B cell (primary cell): ENCODE results near the gene FERMT3. TPM values are rescaled to one million over a fixed set of nuclear protein-coding genes. Genes with fewer than 3 reads are reported as not detected.

ENCODE experiments used
- ATAC-seq: fragments of 200-7000 bp; cut with Tn5 transposase; one replicate; pipeline ENCODE4 v1.10.0; 2021; ENCODE audit warnings: low read depth, mild to moderate bottlenecking, moderate number of reproducible peaks, moderate library complexity
- CTCF ChIA-PET: fragments of 350-600 bp; sonication (Branson Sonifier 250); formaldehyde crosslinking; loops from one replicate; lab custom pipeline; 2021; ENCODE audit warnings: antibody characterized with exemption, inconsistent platforms; lab: Charles Lee
- POLR2A ChIA-PET: fragments of 350-600 bp; sonication (Branson Sonifier 250); formaldehyde crosslinking; loops from one replicate; lab custom pipeline; 2021; ENCODE audit warnings: antibody characterized with exemption; lab: Charles Lee
- DNase-seq: peaks from one replicate; pipeline ENCODE4 v3.0.0; 2013
- H2AFZ ChIP-seq: 2 replicates; pipeline ENCODE4 v1.6.1; 2012; ENCODE audit warnings: mild to moderate bottlenecking, low read depth, low read length; ENCODE audit not compliant: insufficient read depth, poor library complexity, severe bottlenecking
- H3K27ac ChIP-seq, 2 donors: 1 replicate in 1 of 2; 2 replicates in 1 of 2; pipeline ENCODE4 v1.5.1; 2012 to 2013; ENCODE audit warnings: low read length in 2 of 2, mild to moderate bottlenecking in 2 of 2, moderate library complexity in 1 of 2
- H3K27me3 ChIP-seq, 4 experiments: fragments of 200-600 bp in 1 of 4; sonication (generic) in 1 of 4; replicated peaks in 1 of 4; 1 replicate in 2 of 4; 2 replicates in 2 of 4; pipeline versions ENCODE4 v1.6.1 to v1.7.0; 2013 to 2016; ENCODE audit warnings: low read length in 3 of 4, mild to moderate bottlenecking in 2 of 4, mixed read lengths in 1 of 4, moderate library complexity in 1 of 4; ENCODE audit not compliant: insufficient read depth in 4 of 4, control insufficient read depth in 3 of 4; ENCODE audit errors: control extremely low read depth in 1 of 4
- H3K36me3 ChIP-seq, 2 experiments: replicated peaks in 1 of 2; 1 replicate in 1 of 2; 2 replicates in 1 of 2; pipeline versions ENCODE4 v1.6.1 to v1.7.1; 2013; ENCODE audit warnings: low read length in 1 of 2; ENCODE audit not compliant: insufficient read depth in 2 of 2, control insufficient read depth in 1 of 2; ENCODE audit errors: control extremely low read depth in 1 of 2, extremely low read depth in 1 of 2
- H3K4me1 ChIP-seq, 2 donors: fragments of 200-600 bp in 1 of 2; sonication (generic) in 1 of 2; 1 replicate in 1 of 2; 2 replicates in 1 of 2; pipeline versions ENCODE4 v1.5.1 to v1.6.1; 2013 to 2017; ENCODE audit warnings: low read length in 2 of 2; ENCODE audit not compliant: control insufficient read depth in 2 of 2, insufficient read depth in 2 of 2
- H3K4me2 ChIP-seq: replicated peaks from 2 replicates; pipeline ENCODE3; 2012; ENCODE audit warnings: mild to moderate bottlenecking, low read depth, low read length; ENCODE audit not compliant: poor library complexity, severe bottlenecking
- H3K4me3 ChIP-seq, 5 experiments: fragments of 200-600 bp in 1 of 5; sonication (generic) in 1 of 5; 1 replicate in 3 of 5; 2 replicates in 2 of 5; pipeline versions ENCODE4 v1.5.1 to v1.7.0; 2011 to 2016; ENCODE audit warnings: low read length in 4 of 5, mild to moderate bottlenecking in 4 of 5, low read depth in 2 of 5, control low read depth in 1 of 5, moderate library complexity in 1 of 5; ENCODE audit not compliant: insufficient read depth in 1 of 5; ENCODE audit errors: control extremely low read depth in 1 of 5, extremely low read depth in 1 of 5
- H3K79me2 ChIP-seq: fragments of 200-600 bp; sonication (generic); one replicate; pipeline ENCODE4 v1.6.0; 2016; ENCODE audit warnings: low read length; ENCODE audit not compliant: control insufficient read depth, insufficient read depth
- H3K9ac ChIP-seq: fragments of 200-600 bp; sonication (generic); 2 replicates; pipeline ENCODE4 v1.6.1; 2017; ENCODE audit warnings: mild to moderate bottlenecking, low read length, moderate library complexity
- H3K9me3 ChIP-seq, 3 donors: one replicate each; pipeline versions ENCODE4 v1.6.1 to v1.7.1; 2013; ENCODE audit warnings: low read length in 2 of 3; ENCODE audit not compliant: control insufficient read depth in 2 of 3, insufficient read depth in 1 of 3; ENCODE audit errors: control extremely low read depth in 1 of 3
- H4K20me1 ChIP-seq: 2 replicates; pipeline ENCODE4 v1.6.0; 2012; ENCODE audit warnings: mild to moderate bottlenecking, low read length; ENCODE audit not compliant: insufficient read depth, control insufficient read depth, poor library complexity, severe bottlenecking
- H3K27ac Mint-ChIP-seq: one replicate; pipeline ENCODE4 v1.8.0; 2021; ENCODE audit warnings: mixed read lengths
- H3K27me3 Mint-ChIP-seq: one replicate; pipeline ENCODE4 v1.8.0; 2021; ENCODE audit warnings: mixed read lengths
- H3K4me1 Mint-ChIP-seq: one replicate; pipeline ENCODE4 v1.8.0; 2021; ENCODE audit warnings: mixed read lengths
- H3K4me3 Mint-ChIP-seq: one replicate; pipeline ENCODE4 v1.8.0; 2021; ENCODE audit warnings: mixed read lengths
- H3K9me3 Mint-ChIP-seq: one replicate; pipeline ENCODE4 v1.8.0; 2022; ENCODE audit warnings: mixed read lengths; ENCODE audit not compliant: insufficient read depth
- CTCF ChIP-seq: fragments of 200-600 bp; IDR thresholded peaks from one replicate; pipeline ENCODE4 v1.8.0; 2022; ENCODE audit warnings: antibody characterized with exemption, mild to moderate bottlenecking
- EZH2 ChIP-seq: IDR thresholded peaks from 2 replicates; pipeline ENCODE4 v1.6.1; 2012; ENCODE audit warnings: borderline replicate concordance, low read depth, mild to moderate bottlenecking, moderate library complexity, low read length; ENCODE audit not compliant: insufficient read depth, poor library complexity, severe bottlenecking
- WGBS: methylation state at CpG from one replicate; pipeline ENCODE4 v1.1.5; 2013; ENCODE audit warnings: missing lambda C conversion rate; ENCODE audit not compliant: insufficient coverage; 5-methylcytosine and 5-hydroxymethylcytosine counted together
- intact Hi-C: fragments of 100-400 bp; cut with micrococcal nuclease; formaldehyde crosslinking; loops from one replicate; pipeline ENCODE4 v1.10.0; 2022
- polyA plus RNA-seq: library from polyadenylated mRNA; depleted of rRNA; stranded (reverse); fragments of >200 nt; gene quantifications from 2 replicates; pipeline ENCODE4 v1.2.3, GENCODE V29; 2012
- total RNA-seq, 2 donors: library from RNA; stranded (reverse); fragments of 120-200 nt in 1 of 2; gene quantifications; 1 replicate in 1 of 2; 2 replicates in 1 of 2; pipeline versions ENCODE4 v1.2.3 to v1.2.4, GENCODE V29; 2013 to 2022

FERMT3 gene
- total and polyA plus RNA-seq, 2 donors (not counting 1 experiment from before 2014, with no cell fraction given) = 96.2 to 170 TPM

GRCh38 chr11:64249563-64250414, 43.3 kb downstream of the FERMT3 start:
- H3K36me3 ChIP-seq = no peaks in the 10 kb centered on the region
- Mint-ChIP-seq H3K27me3 (no peaks in the 10 kb centered on the region), H3K4me3 (peak overlapping the region; percentile 59), H3K9me3 (no peaks in the 10 kb centered on the region), H3K27ac (peak overlapping the region; percentile 20), H3K4me1 (peaks cover 33% of the 10 kb centered on the region)
- H3K9ac ChIP-seq = no peak overlapping the region
- ATAC-seq (no peak), DNase-seq (no peak)
- POLR2A ChIA-PET = interaction anchor here (0.6 to 1.8 kb wide), 7 partner anchors 9 to 68 kb away, joined by 3 to 5 read pairs (median 3); partner anchors contain the start of genes FKBP2 and PRDX5
- H3K4me3 ChIP-seq = no peak overlapping the region
- peaks cover 4% of the 10 kb centered on the region for H3K79me2 ChIP-seq
- CTCF ChIA-PET = interaction anchor here (0.7 to 10.4 kb wide), 14 partner anchors 8 to 55 kb away, joined by 3 to 141 read pairs (median 6); partner anchors contain the start of genes CATSPERZ, DNAJC4, FERMT3 and FKBP2
- intact Hi-C loops = no loop called here
- H4K20me1 ChIP-seq = no peaks in the 10 kb centered on the region
- H3K27me3 ChIP-seq = no peaks in the 10 kb centered on the region
- no peaks in the 10 kb centered on the region for H3K9me3 ChIP-seq
- no peak overlapping the region for H3K27ac ChIP-seq
- no peak overlapping the region for H3K4me2 ChIP-seq
- peaks cover 26 to 50% of the 10 kb centered on the region in 2 donors for H3K4me1 ChIP-seq
- TF ChIP-seq EZH2 (no peak), CTCF (no peak)
- H2AFZ ChIP-seq = no peak overlapping the region
- WGBS = 81% methylated on average over 4 of the region's 8 CpGs
